GM19468 (cell line): Measurements from ENCODE around the gene ZFX.
"Not testable (repeated sequence)": the region's sequence is repeated elsewhere in the genome, so short reads cannot be mapped to it uniquely, and the experiment has no call there.

ENCODE experiments used
- ATAC-seq: cut with Tn5 transposase; IDR thresholded peaks from one replicate; pipeline ENCODE4 v1.9.1; 2021; ENCODE audit warnings: mild to moderate bottlenecking, moderate library complexity, moderate number of reproducible peaks; ENCODE audit not compliant: unreplicated experiment; ENCODE audit errors: extremely low read depth

The ZFX gene

GRCh38 chrX:24150898-24151297 lies 1.4 kb downstream of the ZFX start:
- no peak for ATAC-seq

DNA sequence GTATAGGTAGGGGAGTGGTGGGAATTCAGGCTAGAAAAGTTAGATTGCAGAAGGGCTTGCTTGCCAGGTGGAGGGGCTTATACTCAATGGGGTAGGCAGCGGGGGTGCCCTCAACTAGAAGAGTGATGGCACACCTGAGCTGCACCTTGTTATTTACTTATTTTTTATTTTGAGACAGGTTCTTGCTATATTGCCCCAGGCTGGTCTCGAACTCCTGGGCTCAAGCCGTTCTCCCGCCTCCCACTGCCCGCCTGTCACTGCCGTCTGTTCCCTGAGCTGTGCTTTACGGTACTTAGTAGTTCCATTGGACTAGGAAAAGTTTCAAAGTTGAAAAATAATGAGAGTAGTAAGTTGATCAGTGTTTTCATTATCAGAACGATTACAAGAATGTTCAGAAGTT lies 2.0 kb downstream of the ZFX start:
- no peak for ATAC-seq

DNA sequence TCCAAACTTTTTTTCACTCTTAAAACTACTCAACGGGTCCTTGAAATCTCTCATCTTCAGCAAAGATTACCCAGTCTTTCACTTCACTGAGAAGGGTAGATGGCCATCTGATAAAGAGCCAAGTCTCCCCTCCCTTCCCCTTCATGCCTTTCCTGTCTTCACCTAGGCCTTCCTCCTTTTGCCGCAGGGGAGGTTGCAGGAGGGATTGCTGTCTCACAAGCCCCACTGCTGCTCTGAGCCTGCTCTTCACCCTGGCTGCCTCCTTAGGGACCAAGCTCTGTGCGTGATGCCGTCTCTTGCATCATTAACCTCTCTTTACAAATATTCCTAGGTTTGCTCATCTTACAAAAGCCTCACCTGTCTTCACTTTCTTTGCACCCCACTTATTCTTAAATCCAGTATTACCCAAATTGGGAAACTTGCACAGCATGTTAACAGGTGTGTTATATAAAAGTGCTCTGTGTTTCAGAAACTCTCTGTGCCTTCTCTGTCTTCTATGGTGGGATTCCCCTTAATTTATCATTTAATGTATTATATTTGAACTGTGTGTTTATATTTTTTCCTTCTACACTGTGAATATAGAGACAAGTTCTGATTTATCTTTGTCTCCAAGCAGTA lies 3.8 kb downstream of the ZFX start:
- no peak for ATAC-seq

DNA sequence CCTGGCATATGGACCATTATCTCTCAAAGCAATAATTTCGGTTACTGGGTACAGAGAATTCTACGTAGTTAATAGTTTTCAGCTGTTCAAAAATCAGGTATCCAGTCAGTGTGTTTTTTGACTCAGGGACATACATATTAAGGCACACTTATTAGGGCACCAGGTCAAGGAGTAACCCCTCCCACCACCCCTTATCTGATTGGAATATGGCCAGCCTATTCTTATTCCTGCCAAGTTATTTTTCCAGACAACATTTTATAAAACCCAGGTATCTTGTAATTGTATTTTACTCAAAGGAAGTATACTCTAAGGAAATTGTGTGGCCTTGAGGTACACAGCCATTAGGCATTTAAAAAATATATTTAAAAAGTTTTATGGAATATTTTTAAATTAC lies 4.3 kb downstream of the ZFX start:
- ATAC-seq, result no peak

DNA sequence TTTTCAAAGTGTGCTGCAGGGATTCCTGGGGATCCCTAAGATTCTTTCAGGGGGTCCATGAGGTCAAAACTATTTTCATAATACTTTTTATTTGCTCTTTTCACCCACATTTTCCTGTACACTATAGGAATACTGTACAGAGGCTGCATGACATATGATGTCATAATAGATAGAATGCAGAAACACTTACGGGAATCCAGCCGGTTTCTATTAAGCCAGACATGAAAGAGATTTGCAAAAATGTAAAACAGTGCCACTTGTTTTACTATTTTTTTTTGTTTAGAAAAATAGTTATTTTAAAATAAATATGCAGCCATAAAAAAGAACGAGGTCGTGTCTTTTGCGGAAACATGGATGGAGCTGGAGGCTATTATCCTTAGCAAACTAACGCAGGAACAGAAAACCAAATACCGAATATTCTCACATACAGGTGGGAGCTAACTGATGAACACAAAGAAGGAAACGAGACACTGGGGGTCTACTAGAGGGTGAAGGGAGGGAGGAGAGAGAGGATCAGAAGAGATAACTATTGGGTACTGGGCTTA lies 5.0 kb downstream of the ZFX start:
- ATAC-seq, result no peak

GRCh38 chrX:24155747-24156146 lies 6.2 kb downstream of the ZFX start:
- ATAC-seq, result not testable (repeated sequence)

GRCh38 chrX:24156177-24156576 lies 6.6 kb downstream of the ZFX start:
- ATAC-seq, result no peak

DNA sequence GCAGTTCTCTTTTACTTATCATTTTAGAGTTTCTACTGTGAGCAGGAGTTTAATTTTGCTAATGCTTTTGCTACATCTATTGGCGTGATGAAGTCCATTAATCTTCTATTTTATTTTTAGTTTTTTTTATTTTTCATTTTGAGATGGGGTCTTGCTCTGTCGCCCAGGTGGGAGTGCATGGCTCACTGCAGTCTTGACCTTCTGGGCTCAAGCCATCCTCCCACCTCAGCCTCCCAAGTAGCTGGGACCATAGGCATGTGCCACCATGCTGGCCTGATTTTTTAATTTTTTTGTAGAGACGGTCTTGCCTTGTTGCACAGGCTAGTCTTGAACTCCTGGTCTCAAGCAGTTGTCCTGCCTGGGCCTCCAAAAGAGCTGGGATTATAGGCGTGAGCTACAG lies 9.4 kb downstream of the ZFX start:
- no peak for ATAC-seq

- ATAC-seq, result no peak
Measured at GRCh38 chrX:24166078-24166477, 16.5 kb downstream of the ZFX start.

GRCh38 chrX:24167719-24168472 lies 18.4 kb downstream of the ZFX start:
- no peak for ATAC-seq

GRCh38 chrX:24168807-24169206 lies 19.3 kb downstream of the ZFX start:
- ATAC-seq, result peak; percentile 68

- ATAC-seq, result peak; percentile 19
Measured at GRCh38 chrX:24169211-24169610, 19.7 kb downstream of the ZFX start.

DNA sequence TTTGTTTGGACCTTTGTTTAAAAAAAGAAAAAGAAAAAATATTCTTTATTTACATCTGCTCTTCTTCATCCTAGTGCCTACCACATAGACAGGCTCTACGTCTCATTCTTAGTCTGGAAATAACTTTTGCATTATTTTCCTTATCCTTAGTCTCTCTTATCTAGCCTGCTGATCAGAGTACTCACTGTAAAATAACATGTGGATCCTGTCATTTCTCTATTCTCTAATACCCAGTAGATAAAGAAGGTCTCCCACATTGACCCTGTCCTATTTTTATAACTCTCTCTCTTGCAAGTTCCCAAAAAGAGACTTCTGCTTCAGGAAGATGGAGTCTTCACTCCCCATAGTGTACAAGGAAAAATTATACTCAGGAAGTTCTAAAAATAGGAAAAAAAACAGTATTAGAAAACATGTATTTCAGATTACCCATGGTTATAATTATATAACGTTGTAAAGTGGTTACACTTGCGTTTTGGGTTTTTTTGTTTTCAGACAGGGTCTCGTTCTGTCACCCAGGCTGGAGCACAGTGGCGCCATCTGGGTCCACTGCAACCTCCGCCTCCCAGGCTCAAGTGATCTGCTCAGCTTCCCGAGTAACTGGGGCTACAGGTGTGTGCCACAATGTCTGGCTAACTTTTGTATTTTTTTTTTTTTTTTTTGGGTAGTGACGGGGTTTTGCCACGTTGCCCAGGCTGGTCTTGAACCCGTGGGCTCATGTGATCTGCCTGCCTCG lies 23.8 kb downstream of the ZFX start:
- no peak for ATAC-seq

DNA sequence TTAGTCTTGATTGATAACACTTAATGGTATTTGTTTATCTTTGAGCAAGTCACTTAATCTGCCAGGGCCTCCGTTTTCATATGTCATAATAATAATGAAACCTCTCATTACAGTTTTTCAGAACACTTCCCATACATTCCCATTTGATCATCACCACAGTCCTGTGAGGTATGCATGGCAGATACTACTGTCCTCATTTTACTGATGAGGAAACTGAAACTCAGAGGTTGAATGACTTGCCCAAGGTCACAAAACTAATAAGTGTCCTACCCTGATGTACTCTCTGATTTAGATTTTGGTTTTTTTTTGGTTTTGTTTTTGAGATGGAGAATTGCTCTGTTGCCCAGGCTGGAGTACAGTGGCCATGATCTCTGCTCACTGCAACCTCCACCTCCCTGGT lies 25.7 kb downstream of the ZFX start:
- no peak for ATAC-seq

DNA sequence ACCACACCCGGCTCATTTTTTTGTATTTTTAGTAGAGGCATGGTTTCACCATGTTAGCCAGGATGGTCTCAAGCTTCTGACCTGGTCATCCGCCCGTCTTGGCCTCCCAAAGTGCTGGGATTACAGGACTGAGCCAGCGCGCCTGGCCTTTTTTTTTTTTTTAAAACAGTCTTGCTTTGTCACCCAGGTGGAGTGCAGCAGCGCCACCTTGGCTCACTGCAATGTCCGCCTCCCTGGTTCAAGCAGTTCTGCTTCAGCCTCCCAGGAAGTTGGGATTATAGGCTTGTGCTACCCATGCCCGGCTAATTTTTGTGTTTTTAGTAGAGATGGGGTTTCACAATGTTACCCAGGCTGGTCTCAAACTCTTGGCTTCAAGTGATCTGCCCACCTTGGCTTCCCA lies 28.9 kb downstream of the ZFX start:
- ATAC-seq, result no peak

- no peak for ATAC-seq
Measured at GRCh38 chrX:24184018-24184417, 34.5 kb downstream of the ZFX start.

GRCh38 chrX:24186483-24186882 lies 37.0 kb downstream of the ZFX start:
- no peak for ATAC-seq

- no peak for ATAC-seq
Measured at GRCh38 chrX:24186986-24187385, 37.5 kb downstream of the ZFX start.

- ATAC-seq, result no peak
Measured at GRCh38 chrX:24189490-24189889, 40.0 kb downstream of the ZFX start.

- no peak for ATAC-seq
Measured at GRCh38 chrX:24190500-24191156, 41.1 kb downstream of the ZFX start.

DNA sequence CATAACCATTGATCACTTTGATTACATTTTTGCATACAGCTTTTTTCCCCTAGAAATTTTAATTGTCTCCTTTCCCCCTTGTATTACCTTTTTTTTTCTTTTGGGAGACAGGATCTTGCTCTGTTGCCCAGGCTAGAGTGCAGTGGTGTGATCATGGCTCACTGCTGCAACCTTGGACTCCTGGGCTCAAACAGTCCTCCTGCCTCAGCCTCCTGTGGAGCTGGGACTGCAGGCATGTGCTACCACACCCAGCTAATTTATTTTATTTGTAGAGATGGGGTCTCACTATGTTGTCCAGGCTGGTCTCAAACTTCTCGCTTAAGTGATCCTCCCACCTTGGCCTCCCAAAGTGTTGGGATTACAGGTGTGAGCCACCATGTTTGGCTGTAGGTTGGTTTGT lies 47.0 kb downstream of the ZFX start:
- ATAC-seq, result no peak
